Measurements from ENCODE around the gene LRRTM4.

- TF ChIP-seq CTCF (IDR thresholded peaks at IDR 0.05) (no peak), POLR2A (IDR thresholded peaks at IDR 0.05) (no peak)
Observed at GRCh38 chr2:77009307-77009706, 512.9 kb downstream of the LRRTM4 start.

All from upper lobe of left lung (tissue), 4 donors.